ELF-1 (cell line): ENCODE results near the gene AGPAT1.
"Not testable (repeated sequence)": the region's sequence is repeated elsewhere in the genome, so short reads cannot be mapped to it uniquely, and the experiment has no call there.

Source experiments
- DNase-seq: peaks from one replicate; pipeline ENCODE4 v3.0.0-alpha.2; 2016; ENCODE audit warnings: low read depth, low spot score

AGPAT1 gene

DNA sequence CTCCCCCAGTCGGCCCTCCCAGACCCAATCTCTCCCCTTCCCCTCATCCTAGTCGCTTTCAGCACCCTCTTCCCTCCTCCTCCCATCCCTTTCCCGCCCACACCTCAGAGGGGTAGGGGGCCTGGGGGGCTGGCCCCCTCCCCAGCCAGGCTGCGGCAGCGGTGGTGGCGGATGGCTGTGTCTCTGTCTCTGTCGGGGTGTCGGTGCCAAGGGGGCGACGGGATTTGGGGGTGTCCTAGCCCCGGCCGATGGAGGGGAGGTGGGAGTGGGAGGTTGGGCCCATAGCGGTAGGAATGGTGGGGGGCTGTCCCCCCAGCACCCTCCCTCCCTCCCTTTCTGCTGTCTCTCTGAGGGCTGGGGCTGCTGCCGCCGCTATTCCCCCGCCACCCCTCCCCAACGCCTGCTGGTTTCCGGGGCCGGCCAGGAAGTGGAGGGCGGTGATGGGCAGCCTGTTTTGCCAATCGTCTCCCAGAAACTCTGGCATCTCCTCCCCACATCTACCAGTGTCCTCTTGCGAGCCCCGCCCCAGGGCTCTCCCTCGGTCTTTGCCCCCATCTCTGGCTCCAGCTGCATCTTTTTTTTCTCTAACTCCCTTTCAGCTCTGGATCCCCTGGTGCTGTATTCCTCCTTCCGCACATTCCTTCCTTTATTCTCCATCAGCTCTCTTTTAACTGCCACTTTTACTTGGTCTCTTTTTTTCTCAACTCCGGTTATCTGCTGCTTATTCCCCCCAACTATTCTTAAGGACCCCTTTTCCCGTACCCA lies at the start of gene AGPAT1:
TSS of gene AGPAT1 (minus strand) at position 374 of the 765 bp plus-strand sequence. CDS start 4,588 bp downstream, outside the sequence.
- peak; percentile 98 for DNase-seq

DNA sequence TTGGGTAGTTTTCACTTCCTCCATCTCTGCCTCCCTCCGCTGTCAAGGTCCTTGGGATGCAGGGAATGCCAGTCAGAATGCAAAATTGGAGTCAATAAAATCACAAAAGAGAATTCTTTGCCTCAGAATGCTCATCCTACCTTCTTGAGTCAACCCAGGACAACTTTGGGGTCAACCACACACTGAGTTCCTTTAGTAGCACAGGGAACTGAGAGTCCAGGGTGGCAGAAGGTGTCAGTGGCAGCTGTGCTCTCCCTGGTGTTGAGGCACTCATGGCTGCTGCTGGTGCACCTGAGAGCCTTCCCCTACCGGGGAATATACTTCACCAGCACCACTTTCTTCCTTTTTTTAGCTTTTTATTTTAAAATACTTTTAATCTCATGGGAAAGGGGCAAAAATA lies 48.8 kb upstream of the AGPAT1 start:
- DNase-seq = no peak

- no peak for DNase-seq
These were observed 47.7 kb upstream of the AGPAT1 start, which contains the start of gene NOTCH4 for GRCh38 chr6:32223258-32224235. NOTCH4 (minus strand) TSS chr6:32224067; CDS start chr6:32223928, 139 bp downstream.

DNA sequence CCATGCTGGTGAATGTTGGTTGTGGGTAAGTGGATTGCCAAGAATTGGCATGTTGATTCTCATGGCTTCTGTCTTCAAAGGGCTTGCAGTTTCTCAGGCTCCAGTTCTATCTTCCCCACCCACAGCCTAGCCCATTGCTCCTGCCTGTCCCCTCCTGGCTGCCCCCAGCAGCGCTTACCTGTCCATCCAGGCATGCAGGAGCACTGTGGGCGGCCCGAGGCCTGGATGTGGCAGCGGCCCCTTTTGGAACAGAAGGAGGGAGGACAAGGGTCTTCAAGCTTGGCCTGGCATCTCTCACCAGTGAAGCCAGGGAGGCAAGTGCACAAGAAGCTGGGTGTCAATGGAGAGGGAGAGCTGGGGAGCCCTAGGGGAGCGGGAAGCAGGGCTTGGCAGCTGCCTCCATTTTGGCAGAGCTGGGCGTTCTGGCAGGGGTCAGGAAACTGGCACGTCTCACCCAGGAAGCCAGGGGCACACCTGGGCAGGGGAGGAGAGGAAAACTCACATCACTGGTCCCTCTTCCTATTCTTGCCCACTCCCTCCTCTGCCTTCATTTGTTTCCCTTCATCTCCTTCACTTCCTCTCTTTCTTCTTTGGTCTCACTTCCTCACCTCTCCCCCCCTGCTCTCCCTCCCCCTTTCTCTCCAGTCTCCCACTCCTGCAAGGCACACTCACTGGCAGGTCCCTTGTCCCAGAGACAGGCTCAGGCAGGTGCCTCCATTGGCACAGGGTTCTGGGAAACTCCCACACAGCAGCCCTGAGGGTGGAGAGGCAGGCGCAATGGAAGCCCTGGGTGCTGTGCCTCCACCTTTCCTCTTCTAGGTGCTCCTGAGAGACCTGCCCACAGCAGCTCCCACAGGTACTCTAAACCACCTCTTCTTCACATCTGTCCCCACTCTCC lies 46.7 kb upstream of the AGPAT1 start:
- no peak for DNase-seq

GRCh38 chr6:32220021-32220420 lies 44.1 kb upstream of the AGPAT1 start:
- no peak for DNase-seq

DNA sequence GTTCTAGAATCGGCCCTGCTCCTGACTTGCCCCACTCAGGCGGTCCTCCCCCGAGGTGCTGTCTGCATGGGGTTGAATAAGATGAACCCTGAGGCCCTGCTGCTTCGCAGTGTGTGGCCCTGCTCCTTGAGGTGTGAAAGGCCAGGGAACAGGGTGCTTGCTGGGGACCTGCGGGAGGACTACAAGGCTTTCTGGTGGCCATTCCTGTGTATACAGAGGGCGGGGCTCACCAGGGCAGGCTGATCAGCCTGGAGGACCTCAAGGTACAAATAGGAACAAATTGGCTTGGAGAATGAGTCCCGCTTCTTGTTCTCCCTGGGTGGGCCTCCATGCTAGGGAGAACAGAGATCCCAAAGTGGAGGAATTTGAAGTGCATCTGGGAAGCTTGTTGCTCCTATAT lies 42.3 kb upstream of the AGPAT1 start:
- DNase-seq = no peak

DNA sequence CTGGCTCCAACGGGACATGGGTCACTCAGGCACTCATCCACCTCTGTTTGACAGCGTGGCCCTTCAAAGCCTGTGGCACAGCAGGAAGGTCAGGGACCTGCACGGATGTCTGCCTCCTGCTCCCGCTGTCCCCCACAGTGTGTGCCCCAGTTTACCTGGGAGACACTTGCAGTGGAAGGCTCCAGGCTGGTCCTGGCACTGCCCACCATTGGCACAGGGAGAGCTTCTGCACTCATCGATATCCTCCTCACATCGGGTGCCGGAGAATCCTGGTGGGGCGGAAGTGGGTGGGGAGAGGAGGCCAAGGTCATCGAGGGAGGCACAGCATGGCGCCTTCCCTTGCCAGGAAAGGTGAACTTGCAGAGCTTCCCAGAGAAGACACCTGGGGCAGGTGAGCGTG lies 41.1 kb upstream of the AGPAT1 start:
- DNase-seq = no peak

DNA sequence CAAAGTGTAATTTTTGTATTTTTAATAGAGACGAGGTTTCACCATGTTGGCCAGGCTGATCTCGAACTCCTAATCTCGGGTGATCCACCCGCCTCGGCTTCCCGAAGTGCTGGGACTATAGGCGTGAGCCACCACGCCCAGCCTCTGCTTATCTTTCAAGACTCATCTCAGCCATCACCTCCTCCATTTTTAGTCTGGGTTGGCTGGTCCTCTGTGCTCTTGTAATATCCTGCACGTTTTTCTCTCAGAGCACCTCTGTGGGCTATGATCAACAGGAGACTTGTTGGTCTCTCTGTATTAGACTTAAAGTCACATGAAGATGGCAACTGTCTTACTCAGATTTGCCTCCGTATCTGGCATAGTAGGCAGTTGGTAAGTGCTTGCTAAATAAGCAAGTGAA lies 40.4 kb upstream of the AGPAT1 start:
- DNase-seq = no peak

GRCh38 chr6:32215617-32216016 lies 39.7 kb upstream of the AGPAT1 start:
- no peak for DNase-seq

- no peak for DNase-seq
These were observed 38.2 kb upstream of the AGPAT1 start for GRCh38 chr6:32214126-32214525.

DNA sequence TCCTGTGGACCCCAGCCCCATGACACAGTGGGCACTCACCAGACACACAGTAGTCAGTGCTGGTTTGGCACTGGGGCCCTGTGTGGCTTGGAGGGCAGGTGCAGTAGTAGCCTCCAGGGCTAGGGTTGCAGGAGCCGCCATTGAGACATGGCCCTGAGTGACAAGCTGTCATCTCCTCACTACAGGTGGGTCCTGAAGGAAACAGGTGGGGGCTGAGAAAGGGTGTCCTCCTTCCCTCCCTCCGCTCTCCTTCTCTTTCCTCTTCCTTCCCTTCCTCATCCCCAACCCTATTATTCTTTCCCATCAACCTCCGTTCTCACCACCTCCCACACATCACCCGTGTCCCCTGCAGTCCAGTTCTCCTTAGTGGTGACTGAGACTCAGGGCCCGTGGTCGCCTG lies 37.8 kb upstream of the AGPAT1 start:
- no peak for DNase-seq

DNA sequence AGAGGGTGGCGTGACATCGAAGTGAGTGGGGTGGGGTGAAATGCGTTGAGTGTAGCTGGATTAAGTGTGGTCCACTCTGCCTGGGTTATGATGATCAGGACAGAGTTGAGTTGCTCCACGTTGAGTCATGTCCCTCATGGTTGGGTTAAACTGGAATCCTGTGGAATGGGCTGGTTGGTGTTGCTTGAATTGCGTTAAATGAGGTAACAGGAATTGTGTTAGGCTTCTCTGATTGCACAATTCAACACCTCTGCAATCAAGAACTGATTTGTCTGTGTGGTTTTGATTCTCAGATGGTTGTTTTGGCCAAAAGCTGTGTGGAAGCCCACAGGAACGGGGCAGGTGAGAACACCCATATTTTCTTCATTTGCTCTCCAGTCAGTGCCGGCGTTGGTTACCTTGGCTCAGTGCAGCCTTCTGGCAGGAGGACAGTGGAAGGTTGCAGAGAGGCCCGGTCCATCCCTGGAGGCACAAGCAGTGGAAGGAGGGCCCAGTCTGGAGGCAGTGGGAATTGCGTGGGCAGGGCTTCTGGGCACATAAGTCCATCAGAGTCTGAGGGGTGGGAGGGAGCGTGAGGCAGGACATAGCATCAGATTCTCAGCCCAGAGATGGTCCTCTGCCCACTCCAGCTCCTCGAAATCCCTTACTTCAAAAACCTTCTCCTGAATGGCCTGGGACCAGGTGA lies 36.3 kb upstream of the AGPAT1 start:
- no peak for DNase-seq

GRCh38 chr6:32211432-32211831 lies 35.5 kb upstream of the AGPAT1 start:
- not testable (repeated sequence) for DNase-seq

- DNase-seq = no peak
These were observed 34.3 kb upstream of the AGPAT1 start for GRCh38 chr6:32210191-32210601.

DNA sequence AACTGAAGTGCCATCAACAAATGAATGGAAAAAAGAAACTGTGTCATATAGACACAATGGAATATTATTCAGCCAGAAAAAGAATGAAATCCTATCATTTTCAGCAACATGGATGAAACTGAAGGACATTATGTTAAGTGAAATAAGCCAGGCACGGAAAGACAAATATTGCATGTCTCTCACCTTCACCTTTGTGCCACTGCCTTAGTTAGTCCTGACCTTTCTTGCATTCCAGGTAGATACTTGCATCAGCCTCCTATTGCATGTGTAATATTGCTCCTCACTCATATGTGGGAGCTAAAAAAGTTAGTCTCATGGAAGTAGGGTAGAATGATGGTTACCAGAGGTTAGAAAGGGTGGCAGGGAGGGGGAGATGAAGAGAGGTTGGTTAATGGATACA lies 33.1 kb upstream of the AGPAT1 start:
- no peak for DNase-seq

DNA sequence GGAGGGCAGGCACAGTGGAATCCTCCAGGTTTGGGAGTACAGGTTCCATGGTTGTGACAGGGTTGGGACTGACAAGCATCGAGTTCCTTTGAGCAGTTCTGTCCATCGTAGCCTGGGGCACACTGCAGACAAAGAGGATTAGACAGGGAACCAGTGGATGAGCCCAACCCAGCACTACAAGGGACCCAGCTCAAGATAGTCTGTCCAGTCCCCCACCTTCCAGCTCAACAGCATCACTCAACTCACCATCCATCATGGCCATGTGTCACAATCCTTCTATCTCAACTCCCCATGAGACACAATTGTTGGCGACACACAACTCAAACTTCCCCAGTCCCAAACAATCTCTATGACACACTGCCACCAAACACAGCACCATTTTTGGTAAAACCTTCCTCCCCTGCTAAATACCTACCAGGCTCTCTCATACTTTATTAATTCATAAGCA lies 28.4 kb upstream of the AGPAT1 start:
- peak; percentile 64 for DNase-seq

DNA sequence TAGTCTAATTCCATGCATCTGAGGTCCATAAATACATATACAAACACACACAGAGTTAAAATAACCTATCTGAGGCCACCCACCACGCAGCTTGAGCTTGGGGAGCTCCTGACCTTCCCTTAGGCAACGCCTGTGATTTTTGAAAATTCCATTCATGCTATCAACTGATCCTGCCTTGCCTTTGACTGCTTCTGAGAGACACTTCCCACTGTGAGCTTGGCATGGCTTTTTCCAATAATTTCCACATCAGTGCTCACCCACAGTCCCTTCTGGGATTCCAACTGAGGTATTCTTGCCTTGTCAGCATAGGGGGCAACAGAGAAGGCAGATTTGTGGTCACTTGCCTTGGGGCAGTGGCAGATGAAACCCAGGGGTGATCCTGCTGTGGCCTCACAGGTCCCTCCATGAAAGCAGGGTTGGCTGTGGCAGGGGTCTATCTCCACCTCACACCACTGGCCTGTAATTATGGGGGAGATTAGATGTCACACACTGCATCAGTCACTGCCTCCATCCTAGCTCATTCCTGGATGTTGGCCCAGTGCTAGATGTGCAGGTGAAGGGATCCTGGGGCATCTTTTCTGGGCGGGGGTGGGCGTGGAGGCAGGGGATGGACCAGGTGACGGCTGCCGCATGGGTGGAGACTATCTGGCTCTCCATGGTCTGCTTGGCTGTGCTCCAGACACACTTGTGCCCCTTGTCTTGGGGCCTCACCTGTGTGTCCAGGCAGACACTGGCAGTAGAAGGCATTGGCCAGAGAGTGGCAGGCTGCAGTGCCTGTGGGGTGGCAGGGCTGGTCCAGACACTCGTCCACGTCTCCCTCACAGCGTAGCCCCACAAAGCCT lies 27.8 kb upstream of the AGPAT1 start:
- no peak for DNase-seq

DNA sequence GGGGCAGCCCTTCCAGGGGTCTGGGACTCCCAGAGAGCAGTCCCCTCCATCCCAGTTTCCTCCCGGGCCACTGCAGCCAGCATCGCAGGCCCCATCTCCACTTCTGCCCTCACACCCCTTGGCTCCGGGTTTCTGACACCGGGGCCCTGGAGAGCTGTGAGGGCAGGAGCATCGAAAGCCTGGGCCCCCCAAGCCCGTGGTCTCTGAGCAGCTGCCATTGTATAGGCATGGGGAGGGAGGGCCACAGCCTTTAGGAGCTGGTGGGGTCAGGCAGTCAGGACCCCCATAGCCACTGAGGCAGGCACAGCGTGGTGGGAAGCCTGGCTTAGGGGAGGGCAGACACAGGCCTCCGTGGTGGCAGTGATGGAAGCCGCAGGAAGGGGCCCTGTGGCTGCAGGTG lies 26.3 kb upstream of the AGPAT1 start:
- DNase-seq = no peak

DNA sequence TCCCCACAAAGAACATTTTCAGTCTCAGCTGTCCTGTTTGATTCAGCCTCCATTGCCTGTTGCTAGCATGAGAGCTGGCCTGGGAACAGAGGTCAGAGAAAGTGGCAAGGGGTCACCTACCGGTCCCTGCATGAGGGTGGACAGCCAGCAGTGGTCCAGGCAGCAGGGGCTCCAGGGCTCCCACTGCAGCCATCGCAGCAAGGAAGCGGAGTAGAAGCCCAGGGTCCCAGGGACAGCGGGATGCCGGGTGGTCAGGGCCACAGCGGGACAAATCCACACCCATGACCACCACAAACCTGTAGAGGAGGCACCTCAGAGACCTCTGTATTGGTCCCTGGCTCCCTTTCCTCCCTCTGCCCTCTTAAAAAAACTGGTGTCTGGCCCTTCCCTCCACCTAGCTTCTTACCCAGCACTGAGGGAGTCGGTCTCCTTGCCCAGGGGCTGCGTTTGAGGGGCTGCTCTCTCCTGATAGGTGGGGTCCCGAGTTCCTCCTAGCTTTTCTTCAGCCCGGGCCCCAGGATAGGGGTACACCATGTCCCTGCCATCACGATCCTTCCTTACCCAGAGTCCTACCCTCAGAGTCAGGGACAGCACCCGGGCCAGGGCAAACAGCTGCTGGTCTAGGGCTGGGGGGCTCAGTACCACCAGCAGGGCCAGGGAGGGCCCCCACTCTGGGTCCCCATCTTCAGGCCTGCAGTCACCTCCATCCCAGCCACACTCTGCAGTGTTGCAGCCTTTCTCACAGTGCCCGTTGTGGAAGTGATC lies 25.0 kb upstream of the AGPAT1 start:
- DNase-seq = no peak
